ENCODE data around the gene MYO5B. TPM values are rescaled to one million over a fixed set of nuclear protein-coding genes. Genes with fewer than 3 reads are reported as not detected.

Gene MYO5B
- total RNA-seq, 1 experiment from 2014 or later = 32.1 TPM

GRCh38 chr18:49963217-49963616 is 231.7 kb downstream of the MYO5B start (continued):
- TF ChIP-seq EZH2phosphoT487 (IDR thresholded peaks at IDR 0.05; ENCODE audit: borderline replicate concordance) (no peak), ELF1 (IDR thresholded peaks at IDR 0.05; ENCODE audit: borderline replicate concordance, low read depth) (no peak), CBX3 (IDR thresholded peaks at IDR 0.05; ENCODE audit: low read depth) (no peak), SP1 (IDR thresholded peaks at IDR 0.05; ENCODE audit: low read depth) (no peak), POLR2A (IDR thresholded peaks at IDR 0.05; ENCODE audit: borderline replicate concordance, extremely low read depth, insufficient read depth, insufficient read length) (no peak), ZFX (IDR thresholded peaks at IDR 0.05) (no peak)

- ChIA-PET RAD21 (ENCODE audit: low non-redundant PET in 1 of 2, low total read pairs in 2 of 2, uncharacterized antibody in 2 of 2, unreplicated experiment in 2 of 2) (no interaction called here), CTCF (no interaction called here), POLR2A (no interaction called here)
- DNase-seq (ENCODE audit: low read depth, low spot score) (no peak), ATAC-seq (no peak)
- Histone ChIP-seq H3K9me3 (ENCODE audit: control insufficient read depth in 1 of 2, insufficient read depth in 1 of 2, low read depth in 1 of 2, low read length in 2 of 2) (no peaks in the 10 kb centered on the region), H3K27ac (ENCODE audit: low read depth, low read length) (no peak overlapping the region), H3K36me3 (ENCODE audit: control insufficient read depth in 1 of 2, insufficient read depth in 2 of 2, low read length in 2 of 2) (no peaks in the 10 kb centered on the region), H3K27me3 (ENCODE audit: insufficient read depth, low read length) (no peaks in the 10 kb centered on the region; the same call in 1 of the 2 replicates), H2AFZ (ENCODE audit: low read depth, low read length, poor library complexity, severe bottlenecking) (no peak overlapping the region), H3K9me2 (ENCODE audit: insufficient read depth) (no peaks in the 10 kb centered on the region), H3K9ac (ENCODE audit: low read length) (no peak overlapping the region), H4K20me1 (ENCODE audit: insufficient read depth) (no peaks in the 10 kb centered on the region), H3K4me2 (ENCODE audit: low read length) (no peak overlapping the region), H3K4me3 (replicated peaks in 1 of 2; ENCODE audit: low read depth in 1 of 2, low read length in 2 of 2) (no peak overlapping the region), H3K4me1 (ENCODE audit: control insufficient read depth in 1 of 2, insufficient read depth in 2 of 2, low read length in 2 of 2) (peaks cover 8 to 13% of the 10 kb centered on the region in 2 experiments), H3K79me2 (ENCODE audit: insufficient read depth, low read length) (no peaks in the 10 kb centered on the region)
- TF ChIP-seq POLR2AphosphoS5 (IDR thresholded peaks at IDR 0.05; ENCODE audit: low read depth, low read length) = no peak
- TF ChIP-seq REST (IDR thresholded peaks at IDR 0.05; ENCODE audit: low read depth) = no peak
- TF ChIP-seq EZH2 (IDR thresholded peaks at IDR 0.05) = no peak
- no peak for TF ChIP-seq FOSL1 (IDR thresholded peaks at IDR 0.05; ENCODE audit: low read depth)
- no peak for TF ChIP-seq RAD21 (IDR thresholded peaks at IDR 0.05; ENCODE audit: low read depth)
- no peak for TF ChIP-seq CEBPB (IDR thresholded peaks at IDR 0.05; ENCODE audit: low read depth)
- TF ChIP-seq CTCF (IDR thresholded peaks at IDR 0.05 in 2 of 3, conservative IDR thresholded peaks at IDR 0.05 in 1 of 3; ENCODE audit: borderline replicate concordance in 1 of 3, insufficient read depth in 1 of 3, low read depth in 2 of 3, low read length in 2 of 3) = no peak
- TF ChIP-seq EZH2phosphoT487 (IDR thresholded peaks at IDR 0.05; ENCODE audit: borderline replicate concordance) = no peak
- TF ChIP-seq JUND (IDR thresholded peaks at IDR 0.05) = no peak
- TF ChIP-seq ZFX (IDR thresholded peaks at IDR 0.05) = no peak
- TF ChIP-seq ELF1 (IDR thresholded peaks at IDR 0.05; ENCODE audit: borderline replicate concordance, low read depth) = no peak
- TF ChIP-seq EGR1 (IDR thresholded peaks at IDR 0.05; ENCODE audit: low read depth) = no peak
- TF ChIP-seq ATF3 (IDR thresholded peaks at IDR 0.05) = no peak
- TF ChIP-seq ZBTB33 (IDR thresholded peaks at IDR 0.05; ENCODE audit: extremely low read depth, insufficient replicate concordance, low read length) = no peak
- TF ChIP-seq POLR2A (IDR thresholded peaks at IDR 0.05; ENCODE audit: borderline replicate concordance, extremely low read depth, insufficient read depth, insufficient read length) = no peak
- no peak for TF ChIP-seq TCF7L2 (IDR thresholded peaks at IDR 0.05; ENCODE audit: borderline replicate concordance, extremely low read depth, insufficient read depth, insufficient read length)
- intact Hi-C loops (cut with micrococcal nuclease) = no loop called here
- BruUV-seq (replicated peaks) = no TSS peak
Observed at GRCh38 chr18:49961271-49961670, 233.7 kb downstream of the MYO5B start.
